ENCODE results near the gene SCO2.
"Not testable (repeated sequence)": the region's sequence is repeated elsewhere in the genome, so short reads cannot be mapped to it uniquely, and the experiment has no call there.

Gene SCO2

DNA sequence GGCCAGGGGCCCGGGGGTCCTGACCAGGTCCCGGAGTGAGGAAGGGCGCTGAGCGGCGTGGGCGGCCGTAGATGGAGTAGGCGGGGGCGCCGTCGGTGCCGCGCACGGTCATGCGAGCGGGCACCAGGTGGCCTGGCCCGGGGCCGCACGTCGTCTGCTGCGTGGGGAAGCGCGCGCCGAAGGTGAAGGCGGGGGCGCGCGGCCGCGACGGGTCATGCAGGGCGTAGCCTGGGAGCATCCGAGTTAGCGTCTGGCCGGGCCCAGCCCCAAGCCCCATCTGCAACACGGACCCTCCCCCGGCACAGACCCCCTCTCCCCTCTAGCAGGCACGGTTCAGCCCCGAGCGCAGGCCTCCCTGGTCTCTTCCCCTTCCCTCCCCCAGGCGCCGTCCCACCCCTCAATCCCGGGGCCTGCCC is 6.2 kb upstream of the SCO2 start:
- peak; percentile 91 for DNase-seq

DNA sequence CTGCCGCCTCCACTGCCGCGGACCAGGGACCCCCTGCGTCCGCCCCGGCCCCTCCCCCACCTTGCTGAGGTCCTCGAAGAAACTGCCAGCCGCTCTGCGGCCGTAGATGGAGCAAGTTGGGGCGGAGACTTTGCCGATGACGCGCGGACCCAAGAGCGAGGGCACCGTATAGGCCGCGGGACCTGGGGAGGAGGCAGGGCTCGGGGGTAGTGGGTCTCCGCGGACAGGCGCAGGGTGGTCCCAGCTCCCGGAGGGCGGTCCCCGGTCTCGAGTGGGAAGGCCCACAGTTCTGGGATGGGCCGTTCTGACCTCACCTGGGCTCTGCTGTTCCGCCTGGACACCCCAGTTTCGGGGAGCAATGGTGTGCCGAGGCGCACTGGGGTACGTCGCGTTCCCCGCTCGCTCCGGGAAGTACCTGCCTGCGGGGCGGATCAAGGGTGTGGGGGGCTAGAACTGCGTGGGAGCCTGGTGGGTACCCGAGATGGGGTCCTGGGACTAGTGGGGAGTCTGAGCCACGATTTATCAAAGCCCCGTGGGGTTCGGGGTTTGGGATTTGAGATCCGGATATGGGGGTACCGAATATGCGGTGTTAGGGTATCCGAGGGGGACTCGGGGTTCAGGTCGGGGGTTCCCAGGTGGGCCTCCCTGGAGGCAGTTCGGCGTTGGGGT is 5.6 kb upstream of the SCO2 start:
- peak; percentile 97 for DNase-seq

DNA sequence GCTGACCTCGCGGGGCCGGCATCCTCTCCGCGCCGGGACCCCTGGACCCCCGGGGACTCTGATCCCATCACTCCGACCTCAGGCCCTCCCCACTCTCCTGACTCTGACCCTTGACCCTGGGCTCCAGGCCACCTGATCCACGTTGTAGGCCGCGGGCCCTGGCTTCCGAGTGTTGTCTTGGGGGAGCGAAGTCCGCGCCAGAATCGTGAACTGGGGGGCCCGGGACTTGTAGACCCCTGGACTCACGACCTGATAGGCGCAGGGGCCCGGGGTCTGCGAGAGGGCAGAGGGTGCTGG is 5.1 kb upstream of the SCO2 start:
- no peak for DNase-seq

DNA sequence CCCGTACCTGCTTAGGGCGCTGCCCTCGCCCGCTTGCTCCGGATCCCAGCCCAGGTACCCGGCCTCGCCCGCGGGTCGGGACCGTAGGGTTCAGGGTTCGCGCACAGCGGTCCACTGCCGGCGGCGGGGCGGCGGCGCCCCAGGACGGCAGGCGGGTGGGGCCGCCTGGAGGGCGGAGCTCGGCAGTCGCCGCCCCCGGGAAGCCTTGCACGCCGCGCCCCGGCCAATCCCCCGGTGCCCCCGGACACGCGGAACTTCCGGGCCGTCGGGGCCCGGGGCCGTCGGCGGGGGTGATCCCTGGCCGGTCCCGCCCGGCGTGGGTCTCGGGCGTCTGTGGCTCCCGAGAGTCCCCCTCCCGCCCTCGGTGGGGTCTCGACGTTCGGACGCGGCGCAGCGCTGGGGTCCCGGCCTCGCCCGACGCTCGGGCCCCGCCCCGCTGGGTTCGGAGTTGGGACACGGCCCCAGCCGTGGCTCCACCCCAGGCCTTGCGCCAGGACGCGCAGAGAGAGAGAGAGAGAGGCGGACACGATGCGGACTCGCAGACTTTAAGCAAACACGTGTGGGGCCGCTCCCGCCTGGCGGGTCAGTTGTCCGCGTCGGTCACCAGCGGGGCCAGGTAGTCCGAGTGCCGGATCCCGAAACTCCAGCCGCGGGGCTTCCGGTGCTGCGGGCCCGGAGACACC is 4.6 kb upstream of the SCO2 start, which contains the start of gene TYMP:
Gene TYMP, minus strand, starts transcription at position 116 of the 683 bp plus-strand sequence. CDS start 303 bp downstream, outside the sequence.
- peak; percentile 95 for DNase-seq

DNA sequence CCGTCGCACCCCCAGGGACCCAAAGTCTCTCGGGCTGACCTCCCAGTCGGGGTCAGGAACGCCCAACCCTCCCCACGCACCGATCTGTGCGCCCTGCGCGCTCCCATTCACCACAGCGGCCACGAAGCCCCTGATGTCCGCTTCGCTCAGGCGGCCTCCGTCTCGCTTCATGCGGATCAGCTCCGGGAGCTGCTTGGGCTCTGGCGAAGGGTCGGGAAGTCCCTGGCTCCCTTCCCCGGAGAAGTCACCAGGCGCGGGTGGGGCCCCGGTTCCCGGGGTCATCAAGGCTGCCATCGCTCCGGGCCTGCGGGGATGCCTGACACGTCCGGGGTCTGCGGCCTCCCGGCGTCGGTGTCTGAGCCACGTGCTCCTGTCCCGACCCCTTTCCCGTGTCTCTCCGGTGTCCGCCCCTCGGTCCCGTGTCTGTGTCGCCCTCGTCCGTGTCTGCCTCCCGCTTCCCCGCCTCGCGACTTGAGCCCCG is 4.1 kb upstream of the SCO2 start:
- DNase-seq: peak; percentile 73

DNA sequence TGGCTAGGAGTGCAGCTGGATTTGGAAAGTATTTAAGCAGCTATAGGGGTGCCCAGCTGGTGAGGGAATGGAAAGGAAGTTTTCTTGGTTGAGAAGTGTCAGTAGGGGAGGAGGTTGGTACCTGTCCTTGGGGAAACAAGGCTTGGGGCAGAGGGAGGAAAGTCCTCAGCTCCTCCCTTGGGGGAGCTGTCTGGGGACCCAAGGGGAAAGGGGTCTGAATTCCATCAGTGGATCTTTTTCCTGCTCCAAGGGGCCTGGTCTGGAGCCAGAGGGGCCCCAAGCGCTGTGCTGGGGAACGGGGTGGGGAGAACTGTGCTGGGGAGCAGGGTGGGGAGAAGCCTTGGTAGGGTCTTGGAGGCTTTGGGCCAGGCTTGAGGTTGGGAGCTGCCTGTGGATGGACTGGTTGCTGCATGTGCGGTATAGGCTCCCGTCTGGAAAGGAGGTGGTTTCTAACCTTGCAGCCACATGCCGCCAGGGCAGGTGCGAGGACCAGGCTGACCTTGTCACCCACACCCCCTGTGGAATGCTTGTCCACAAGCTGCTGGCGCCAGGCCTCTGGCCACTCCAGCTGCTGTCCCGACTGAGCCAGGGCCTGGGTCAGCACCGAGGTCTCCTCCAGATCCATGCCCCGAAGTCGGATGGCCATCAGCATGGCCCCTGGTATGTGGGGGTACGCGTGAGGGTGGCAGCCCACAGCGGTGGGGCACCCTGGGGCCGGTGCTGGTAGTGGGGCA is 3.5 kb upstream of the SCO2 start:
- DNase-seq: peak; percentile 31

DNA sequence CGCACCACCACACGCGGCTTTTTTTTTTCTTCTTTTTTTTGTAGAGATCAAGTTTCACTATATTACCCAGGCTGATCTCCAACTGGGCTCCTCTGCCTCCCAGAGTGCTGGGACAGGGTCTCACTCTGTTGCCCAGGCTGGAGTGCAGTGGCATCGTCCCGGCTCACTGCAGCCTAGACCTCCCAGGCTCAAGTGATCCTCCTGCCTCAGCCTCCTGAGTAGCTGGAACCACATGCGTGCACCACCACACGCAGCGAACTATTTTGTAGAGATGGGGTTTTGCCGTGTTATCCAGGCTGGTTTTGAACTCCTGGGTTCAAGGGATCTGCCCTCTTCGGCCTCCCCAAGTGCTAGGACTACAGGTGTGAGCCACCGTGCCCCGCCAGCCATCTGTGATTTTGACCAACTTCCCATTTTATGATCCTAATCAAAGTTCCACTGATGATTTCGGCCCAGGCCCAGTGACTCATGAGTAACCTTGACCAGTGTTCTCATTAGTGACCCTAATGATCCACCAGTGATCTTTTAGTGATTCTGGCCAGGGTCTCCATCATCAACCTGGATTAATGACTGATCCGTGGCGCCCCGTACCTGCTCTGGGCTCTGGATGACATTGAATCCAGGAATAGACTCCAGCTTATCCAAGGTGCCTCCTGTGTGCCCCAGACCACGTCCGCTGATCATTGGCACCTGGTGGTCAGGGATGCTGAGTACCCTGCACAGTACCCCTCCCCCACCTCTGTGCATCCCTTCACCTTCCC is 2.7 kb upstream of the SCO2 start:
- DNase-seq: peak; percentile 34

DNA sequence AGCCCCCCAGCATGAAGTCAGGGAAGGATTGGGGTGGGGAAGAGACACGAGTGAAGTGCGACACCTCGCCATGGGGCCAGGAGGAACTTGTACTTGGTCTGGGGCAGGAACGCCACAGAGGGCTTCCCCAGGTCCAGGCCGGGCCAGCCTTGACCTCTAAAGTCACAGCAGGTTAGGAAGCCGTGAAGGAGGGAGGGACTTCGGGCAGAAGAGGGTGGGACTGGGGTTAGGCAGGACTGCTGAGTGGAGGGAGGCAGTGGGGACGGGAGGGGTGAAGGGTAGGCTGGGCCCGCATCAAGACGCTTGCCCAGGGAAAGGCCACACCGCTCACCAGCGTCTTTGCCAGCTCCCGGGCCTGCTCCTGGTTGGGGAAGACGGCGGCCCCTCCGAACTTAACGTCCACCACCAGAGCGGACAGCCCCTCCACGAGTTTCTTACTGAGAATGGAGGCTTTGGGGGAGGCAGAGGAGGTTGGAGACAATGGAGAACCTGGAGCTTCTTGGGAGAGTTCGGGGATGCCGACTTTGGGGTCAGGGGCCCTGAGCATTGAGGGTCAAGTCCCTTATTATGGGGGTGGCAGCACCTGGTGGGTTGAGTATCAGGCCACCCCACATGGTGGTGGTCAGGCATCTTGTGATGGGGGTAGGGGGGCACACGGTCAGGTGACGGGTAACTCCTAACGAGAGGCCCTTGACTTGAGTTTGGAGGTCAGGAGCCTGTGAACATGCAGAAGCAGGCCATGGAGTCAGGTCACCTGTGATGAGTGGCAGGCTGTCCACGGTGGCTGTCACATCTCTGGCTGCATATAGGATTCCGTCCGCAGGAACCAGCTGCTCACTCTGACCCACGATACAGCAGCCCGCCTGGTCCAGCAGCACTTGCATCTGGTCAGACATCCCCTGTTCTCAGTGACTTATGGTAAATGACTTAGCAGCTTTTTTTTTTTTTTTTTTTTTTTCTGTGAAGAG is 1.7 kb upstream of the SCO2 start:
- peak; percentile 72 for DNase-seq

DNA sequence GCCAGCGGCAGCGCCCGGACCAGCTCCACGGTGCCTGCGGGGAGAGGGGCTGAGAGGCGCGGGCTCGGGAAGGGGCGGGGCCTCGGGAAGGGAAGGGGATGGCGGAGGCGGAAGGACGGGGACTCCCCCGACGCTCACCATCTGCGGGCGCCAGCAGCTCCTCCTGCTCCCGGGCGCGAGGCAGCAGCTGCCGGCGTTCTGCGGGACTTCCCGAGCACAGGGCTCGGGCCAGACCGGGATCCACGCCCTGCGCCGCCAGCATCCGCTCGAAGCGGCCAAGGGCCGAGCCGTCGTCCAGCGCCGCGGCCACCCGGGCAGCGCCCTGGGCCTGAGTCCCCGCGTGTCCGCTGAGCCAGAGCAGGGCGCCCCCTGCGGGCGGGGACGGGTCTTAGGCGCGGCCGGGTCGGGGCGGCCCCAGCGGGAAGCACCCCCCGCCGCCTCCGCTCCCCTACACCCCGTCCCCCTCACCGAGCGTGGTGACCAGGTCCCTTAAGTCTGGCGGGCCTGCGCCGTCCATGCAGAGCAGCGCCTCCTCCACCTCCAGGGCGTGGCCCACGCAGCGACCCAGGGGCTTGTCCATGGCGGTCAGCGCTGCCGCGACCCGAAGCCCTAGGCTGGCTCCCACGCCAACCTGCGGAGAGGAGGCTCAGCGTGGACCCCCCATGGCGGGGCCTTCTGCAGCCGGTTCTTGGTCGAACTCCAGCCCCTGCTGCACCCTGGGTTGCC is 873 bp upstream of the SCO2 start:
- peak; percentile 86 for DNase-seq

DNA sequence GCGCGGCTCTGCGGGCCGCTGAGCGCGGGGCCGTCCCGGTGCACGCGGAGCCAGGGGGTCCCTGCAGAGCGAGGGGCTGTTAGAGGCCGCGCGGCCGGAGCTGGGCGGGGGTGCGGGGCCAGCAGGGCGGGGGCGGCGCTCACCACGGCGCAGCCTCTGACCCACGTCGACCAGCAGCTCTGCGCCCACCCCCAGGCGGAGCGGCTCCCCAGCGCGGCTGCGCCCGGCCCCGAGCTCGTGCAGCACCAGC is 385 bp upstream of the SCO2 start:
- no peak for DNase-seq

DNA sequence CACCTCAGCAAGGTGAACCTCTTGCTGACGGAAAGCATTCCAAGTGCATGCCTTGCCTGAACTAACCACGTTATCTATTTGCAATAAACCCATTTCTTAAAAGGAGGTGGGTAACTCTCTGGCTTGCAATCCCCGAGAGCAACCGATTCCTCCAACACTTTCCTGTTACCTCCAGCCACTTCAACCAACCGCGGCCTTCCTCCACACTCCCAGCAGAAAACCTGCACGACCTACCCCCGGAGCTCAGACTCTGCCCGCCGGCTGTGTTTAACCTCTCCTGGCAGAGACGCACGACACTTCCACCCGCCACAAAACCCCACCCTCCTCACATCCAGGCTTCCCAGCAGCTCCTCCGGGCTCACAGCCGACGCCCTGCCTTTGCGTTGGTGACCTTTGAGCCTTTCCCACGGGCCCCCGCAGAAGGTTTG is 708 bp downstream of the SCO2 start:
- DNase-seq: no peak

DNA sequence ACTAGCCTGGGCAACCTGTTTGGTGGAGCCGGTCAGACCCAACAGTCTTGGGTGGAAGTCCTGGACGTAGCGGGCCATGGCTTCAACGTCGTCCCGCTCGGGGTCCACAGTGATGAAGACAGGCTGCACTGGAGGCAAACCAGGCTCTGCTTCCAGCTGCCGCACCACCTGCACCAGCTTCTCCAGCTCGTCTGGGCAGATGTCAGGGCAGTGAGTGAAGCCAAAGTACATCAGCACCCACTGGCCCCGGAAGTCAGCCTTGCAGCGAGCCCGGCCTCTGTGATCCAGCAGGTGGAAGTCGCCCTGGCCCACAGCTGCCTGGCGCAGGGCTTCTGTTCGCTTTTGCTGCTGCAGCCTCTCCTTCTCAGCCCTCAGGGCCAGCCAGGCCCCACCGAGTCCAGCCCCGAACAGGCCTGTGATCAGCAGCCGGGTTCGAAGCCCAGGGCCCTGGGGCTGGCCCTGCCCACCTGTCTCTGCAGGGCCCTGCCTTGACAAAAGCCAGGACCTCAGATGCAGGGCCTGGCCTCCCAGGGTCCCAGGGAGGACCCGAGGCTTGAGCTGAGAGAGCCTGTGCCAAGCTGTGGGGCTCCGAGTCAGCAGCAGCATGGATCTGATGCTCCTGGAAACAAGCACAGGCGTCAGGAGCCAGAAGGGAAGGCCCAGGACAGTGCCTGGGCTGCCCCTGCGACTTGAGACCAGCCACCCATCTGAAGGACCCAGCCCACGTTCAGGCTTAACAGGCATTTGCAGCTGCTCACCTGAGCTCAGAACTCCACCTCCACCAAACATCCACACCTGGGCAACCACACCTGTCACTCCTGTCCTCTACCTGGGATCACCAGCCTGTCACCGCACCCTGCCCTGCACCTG is 1.4 kb downstream of the SCO2 start:
- DNase-seq: peak; percentile 22

DNA sequence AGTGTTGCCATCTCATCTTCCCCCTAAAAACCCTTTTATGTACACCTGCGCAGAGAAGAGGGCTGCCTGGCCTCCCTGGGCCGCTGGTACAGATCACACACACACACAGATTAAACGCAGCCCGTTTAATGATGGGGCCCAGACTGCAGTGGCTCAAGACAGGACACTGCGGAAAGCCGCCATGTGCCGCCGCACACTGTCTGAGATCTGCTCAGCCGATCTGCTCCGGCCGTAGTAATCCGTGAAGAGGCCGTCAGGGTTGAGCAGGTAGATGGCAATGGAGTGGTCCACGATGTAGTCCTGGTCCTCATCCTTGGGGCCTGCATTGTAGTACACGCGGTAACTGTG is 2.0 kb downstream of the SCO2 start:
- no peak for DNase-seq

DNA sequence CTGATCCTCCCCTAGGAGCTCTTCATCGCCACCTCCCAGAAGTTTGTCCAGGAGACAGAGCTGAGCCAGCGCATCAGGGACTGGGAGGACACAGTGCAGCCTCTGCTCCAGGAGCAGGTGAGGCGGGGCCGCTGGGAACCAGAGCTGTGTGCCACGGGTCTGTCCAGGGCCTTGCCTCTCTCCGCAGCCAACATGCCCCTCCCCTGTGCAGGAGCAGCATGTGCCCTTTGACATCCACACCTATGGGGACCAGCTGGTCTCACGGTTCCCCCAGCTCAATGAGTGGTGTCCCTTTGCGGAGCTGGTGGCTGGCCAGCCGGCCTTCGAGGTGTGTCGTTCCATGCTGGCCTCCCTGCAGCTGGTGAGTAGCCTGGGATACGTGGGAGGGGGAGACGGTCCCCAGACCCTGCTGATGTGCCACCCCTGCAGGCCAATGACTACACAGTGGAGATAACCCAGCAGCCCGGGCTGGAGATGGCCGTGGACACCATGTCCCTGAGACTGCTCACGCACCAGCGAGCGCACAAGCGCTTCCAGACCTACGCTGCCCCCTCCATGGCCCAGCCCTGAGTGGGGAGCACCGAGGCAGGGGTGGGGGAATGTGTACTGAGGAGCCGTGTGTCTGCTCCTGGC is 2.5 kb downstream of the SCO2 start:
- peak; percentile 19 for DNase-seq

DNA sequence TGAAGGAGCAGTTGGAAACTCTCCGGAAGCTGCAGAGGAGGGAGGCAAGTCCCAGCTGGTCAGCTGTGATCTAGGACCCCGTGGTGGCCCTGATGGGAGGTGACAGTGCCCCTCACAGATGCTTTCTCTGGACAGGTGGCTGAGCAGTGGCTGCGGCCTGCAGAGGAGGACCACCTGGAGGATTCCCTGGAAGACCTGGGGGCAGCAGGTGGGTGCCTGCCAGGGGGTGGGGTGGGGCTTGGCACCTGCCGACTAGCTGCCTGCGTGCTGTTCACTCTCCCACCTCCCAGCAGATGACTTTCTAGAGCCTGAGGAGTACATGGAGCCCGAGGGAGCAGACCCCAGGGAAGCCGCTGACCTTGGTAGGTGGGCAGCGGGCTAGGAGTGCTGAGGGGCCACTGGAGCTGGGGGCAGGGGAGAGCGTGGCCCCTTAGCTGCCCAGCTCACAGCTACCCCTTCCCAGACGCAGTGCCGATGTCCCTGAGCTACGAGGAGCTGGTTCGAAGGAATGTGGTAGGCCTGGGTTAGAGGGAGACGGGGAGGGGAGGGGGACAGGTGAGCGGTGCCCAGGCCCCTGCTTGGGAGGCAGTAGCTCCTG is 3.1 kb downstream of the SCO2 start:
- no peak for DNase-seq

DNA sequence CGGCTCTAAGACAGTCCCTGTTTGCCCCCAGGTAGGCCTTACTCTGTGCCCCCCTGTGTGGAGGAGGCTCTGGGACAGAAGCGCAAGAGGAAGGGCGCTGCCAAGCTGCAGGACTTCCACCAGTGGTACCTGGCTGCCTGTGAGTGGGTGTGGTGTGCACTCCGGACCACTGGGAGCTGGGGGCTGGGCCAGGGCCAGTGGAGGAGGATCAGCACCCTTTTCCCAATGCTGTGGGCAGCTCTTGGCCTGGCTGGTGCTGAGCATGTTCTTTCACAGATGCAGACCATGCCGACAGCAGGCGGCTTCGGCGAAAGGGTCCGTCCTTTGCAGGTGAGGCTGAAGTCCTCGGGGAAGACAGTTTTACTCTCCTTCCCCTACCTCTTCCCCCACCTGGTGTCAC is 3.7 kb downstream of the SCO2 start:
- DNase-seq: no peak

DNA sequence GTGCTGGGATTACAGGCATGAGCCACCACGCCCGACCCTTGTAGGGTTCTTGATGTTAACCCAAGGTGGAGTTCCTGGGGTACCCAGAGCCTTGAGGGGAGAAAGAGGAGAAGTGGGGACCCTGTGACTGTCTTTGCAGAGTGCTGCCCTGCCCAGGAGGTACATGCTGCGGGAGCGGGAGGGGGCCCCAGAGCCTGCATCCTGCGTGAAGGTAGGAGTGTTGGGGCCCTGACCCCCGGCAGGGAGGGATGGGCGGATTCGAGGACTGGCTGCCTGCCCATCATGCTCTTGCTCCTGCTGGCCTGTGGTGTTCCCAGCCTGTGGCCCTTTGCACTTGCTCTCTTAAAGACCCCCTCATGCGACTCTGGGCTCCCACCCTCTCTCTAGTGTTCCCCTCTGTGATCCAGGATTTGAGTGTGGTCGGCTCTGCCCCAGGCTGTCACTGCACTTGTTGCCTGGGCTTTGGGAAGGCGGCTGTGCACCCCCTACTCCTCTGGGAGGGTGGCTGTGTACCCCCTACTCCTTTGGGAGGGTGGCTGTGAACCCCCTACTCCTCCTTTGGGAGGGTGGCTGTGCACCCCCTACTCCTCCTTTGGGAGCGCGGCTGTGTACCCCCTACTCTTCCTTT is 4.5 kb downstream of the SCO2 start:
- no peak for DNase-seq

DNA sequence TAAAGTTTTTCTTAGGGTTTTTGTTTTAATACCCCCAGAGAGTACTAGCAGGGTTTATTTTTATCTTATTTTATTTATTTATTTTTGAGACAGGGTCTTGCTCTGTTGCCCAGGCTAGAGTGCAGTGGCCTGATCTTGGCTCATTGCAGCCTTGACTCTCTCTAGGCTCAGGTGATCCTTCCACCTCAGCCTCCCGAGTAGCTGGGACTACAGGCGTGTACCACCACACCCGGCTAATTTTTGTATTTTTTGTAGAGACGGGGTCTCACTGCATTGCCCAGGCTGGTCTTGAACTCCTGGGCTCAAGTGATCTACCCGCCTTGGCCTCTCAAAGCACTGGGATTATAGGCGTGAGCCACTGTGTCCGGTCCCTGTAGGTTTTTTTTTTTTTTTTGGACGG is 5.2 kb downstream of the SCO2 start:
- not testable (repeated sequence) for DNase-seq

DNA sequence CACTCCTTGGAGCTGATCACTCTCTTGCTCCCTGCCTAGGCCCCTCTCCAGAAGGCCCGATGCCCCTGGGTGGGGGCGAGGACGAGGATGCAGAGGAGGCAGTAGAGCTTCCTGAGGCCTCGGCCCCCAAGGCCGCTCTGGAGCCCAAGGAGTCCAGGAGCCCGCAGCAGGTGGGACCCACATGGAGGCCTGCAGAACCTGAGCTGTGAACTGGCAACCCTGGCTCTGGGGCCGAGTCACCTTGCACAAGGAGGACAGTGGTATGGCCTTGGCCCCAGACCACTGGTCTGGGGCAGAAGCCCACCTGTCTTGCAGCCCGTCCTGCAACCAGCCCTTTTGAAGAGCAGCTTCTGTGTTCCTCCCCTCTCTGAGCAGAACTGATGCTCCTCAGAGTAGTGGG is 6.2 kb downstream of the SCO2 start:
- no peak for DNase-seq

All from suppressor macrophage treated with lipopolysaccharide for 4 hours (primary cell).